ENCODE measurements around the gene KCNQ1.

Gene KCNQ1

DNA sequence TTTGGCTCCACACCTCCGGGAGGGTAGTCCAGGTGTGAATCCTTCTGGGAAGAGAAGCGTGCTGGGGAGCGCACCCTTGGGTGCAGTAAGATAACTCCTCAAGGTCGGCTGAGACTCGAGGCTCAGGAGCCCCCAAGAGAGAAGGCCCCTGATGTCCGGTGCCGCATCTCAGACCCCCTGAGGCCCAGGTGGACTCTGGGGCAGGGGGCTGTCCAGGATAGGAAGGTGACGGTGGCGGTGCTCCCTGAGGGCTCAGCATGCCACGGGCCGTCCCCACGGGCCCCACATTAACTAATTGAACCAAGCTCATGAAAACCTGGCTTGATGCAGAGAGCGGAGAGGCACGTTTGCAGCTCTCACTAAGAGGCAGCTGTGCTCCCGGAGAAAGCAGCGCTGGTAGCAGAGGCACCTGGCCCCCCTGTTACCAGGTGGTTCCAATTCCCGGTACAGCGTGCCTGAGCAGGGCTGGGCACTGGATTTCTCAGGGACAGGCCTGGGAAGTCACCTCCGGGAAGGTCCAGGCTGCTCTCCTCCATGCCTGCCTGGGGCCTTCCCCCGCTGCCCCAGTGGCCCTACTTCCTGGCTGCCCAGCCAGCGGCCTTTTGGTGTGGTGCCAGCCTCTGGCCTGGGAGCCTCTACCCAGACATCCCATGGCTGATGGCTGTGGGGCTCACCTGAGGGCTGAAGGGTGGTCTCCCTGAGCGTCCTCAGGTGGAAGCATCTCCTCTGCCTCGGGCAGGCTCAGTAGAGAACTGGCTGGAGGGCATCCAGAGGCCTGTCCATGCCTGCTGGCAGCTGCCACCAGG is 1.1 kb downstream of the KCNQ1 start:
- no peak for DNase-seq

DNA sequence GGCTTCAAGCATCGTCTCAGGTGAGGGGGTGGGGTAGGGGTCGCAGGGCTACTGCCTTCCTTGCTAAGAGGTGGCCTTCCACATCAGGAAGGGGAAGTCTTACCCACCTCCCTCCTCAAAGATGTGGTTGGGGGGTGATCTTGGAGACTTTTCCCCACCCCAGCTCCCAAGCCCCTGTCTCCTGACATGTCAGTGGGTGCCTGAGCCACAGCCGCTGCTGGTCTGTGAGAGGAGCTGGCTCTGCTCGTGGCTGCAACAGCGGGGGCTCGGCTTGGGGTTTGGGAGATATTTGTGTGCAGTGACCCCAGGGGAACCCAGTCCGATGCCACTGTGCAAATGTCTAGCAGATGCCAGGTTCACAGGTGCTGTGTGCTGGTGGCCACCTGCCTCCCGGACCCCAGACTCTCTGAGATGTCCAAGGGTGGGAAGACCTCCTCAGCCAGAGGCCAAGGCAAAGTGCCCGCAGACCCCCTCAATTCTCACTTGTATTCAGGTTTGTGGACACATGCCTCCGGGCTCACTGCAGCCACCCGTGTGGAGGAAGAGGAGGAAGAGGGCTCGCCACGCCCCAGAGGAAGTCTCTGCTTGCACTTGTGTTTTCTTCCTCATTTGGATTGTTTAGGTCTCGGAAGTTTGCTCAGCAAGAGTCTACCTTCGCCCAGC is 1.9 kb downstream of the KCNQ1 start:
- no peak for DNase-seq

DNA sequence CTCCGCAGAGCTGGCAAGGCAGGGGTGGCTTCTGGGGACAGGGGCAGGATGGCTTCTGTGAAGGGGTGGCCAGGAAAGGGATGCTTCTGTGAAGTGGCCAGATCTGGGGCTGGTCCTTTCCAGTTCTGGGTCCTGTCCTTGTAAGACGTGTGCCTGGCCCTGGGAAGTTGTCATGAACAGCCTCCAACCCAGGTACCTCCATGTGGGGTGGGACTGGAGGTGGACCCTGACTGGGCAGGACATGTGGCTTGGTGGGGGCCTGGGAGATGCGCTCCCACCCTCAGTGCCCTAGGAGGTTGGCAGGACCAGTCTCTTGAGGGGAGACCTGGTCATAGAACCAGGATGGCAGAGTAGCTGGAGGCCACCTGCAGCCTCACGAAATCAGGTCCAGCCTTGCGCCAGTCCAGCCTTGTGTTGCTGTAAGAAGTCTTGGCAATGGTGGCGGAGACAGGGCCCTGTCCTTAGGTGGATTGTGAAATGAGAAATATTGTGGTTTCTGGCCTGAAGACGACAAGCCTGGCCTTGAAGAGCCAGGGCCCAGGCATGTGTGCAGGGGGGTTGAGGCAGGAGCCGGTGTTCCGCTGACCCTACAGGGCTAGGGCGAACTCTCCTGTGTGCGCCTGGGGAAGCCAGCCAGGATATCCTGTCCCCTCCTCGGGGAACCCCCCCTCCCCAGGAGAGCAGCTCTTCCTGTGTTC is 2.6 kb downstream of the KCNQ1 start:
- no peak for DNase-seq

DNA sequence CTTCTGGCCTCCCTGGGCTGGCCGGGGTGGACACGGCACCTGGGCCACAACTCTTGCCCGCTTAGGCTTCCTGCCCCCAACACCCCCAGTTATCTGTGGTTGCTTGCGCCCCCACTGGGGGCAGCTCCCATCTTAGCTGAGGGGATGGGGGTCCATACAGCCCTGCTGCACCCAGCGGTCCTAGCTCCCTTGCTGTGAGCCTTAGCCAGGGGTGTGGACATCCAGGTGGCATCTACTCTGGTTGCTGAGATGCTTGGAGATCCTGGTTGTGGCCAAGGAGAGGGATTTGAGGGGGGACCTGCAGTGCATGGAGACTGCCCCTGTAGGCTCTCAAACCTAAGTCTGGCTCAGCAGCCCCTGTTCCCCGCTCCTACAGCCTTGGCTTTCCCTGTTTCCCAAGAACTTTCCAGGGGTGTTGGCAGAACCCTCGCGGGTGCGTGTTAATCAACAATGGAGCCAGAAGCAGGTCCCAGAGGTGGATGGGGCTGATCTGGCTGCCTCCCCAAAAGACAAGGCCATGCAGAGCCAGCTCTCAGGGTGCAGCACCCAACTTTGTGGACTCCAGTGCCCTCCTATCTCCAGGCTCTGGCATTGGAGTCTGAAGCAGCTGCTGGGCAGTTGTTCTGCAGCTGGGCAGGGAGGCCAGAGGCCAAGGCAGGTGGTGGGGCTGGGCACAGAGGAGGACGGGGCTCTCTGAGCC is 3.3 kb downstream of the KCNQ1 start:
- DNase-seq = no peak

DNA sequence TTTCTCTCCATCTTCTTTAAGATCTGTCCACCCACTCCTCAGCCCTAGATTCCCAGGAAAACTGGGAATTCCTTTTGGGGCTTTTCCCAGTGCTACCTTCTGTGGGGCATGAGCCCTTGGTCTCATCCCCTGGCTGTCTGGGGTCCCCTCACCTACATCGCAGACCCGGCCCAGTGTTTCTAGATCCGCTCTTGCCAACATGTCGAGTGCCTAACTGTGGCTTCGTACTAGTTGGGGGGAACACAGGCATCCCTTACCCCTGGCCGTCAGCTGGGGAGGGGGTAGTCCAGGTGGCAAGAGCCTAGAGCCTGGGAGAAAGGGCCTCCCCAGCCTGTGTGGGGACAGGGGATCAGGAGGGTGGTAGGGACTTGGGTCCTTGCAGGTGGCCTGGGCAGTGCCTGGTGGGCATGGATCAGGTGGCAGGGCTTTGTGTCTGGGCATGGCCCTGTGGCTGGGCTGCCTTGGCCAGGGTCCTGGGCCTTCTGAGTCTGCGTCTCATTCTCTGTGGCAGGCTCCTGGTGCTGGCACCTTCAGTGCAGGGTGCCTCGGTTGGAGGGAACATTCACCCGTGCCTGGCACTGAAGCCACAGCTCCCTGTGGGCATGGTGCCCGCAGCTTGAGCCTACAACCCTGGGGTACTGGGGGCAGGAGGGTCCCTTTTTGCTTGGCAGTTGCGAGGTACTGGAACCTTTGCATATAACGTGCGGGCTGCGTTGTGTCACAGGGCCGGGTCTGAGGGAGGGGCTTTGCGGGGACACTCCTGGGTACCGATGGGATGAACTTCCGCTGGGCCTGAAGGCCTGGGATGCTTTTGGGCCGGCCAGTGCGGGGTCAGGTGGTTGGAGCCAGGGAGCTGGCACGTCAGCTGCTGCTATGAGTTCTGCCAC is 4.1 kb downstream of the KCNQ1 start:
- DNase-seq = no peak

DNA sequence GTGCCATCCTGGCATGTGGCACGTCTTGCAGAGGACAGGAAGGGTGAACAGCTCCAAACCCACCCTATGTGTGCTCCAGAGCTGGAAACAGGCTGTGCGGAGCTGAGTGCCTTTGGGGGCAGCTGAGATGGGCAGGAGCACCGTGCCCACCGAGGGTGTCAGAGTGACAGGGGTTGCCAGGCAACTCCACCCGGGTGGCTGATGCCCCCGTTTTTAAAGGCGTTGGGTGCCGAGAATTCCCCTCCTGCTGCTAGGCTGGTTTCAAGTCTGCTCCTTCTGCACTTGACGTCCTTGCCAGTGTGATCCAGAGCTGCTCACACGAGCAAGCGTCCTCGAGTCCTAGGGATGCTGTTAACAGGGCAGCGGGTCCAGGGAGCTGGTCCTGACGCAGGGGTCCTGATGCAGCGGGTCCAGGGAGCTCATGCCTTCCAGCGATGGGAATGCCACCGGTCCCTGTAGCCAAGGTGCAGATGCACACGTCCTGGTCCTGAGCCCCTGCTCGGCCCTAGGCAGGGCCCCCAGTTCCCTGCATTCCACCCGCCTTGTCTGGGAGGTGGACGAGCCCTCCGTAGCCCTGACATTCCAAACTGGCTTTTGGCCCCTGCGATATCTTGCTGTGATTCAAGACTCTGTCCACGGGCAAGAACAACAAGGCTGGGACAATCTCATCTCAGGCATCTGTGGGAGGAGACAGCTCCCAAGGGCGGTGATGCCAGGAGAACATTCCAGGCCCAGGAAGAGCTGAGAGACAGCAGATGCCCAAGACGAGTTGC is 4.9 kb downstream of the KCNQ1 start:
- DNase-seq = no peak

DNA sequence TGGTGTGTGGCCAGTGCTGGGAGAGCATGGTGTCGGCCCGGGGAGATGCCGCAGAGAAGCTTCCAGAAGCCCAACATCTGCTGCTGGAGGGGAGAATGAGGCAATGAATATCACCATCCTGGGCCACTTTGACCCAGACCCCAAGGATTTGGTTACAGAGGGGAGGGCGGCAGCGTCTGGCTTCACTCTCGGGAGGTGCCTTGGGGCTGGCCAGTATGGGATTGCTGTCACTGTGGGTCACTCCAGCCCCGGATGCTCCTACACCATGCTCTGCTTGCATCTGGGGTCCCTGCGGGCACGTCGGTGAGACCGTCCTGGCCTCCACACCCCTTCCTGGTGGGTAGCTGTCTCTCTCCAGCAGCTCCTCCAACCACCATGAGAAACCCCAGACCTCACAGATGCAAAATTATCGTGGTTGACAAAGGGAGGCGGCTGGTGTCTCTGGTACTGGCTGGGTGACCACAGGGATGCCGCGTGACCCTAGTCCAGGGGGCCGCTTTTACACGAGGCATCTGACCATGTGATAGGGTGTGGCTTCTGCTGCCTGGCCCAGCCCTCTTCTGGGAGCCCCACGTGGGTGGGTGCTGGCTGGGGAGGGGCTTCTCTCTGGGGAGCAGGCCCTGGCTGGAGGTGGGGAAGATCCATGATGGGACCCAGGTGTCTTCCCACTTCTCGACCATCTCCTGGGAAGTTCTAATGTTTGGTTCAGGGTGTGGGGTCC is 5.7 kb downstream of the KCNQ1 start:
- DNase-seq = no peak

DNA sequence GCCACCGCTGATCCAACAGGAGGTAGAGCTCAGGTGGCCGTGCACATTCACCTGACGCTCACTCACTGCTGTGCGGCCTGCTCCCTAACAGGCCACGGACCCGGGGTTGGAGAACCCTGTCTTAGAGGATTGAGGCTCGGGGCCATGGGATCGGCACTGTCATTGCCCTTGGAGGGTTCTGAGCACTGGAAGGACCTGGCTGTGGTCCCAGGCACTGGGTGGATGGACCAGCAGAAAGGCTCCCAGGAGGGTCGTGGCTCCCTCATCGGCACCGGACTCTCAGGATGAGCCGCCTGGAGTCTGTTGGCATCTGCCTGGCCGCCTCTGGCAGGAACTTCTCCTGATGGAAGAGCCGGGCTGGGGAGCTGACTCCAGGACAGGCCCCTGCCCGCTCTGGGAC is 6.5 kb downstream of the KCNQ1 start:
- DNase-seq = no peak

DNA sequence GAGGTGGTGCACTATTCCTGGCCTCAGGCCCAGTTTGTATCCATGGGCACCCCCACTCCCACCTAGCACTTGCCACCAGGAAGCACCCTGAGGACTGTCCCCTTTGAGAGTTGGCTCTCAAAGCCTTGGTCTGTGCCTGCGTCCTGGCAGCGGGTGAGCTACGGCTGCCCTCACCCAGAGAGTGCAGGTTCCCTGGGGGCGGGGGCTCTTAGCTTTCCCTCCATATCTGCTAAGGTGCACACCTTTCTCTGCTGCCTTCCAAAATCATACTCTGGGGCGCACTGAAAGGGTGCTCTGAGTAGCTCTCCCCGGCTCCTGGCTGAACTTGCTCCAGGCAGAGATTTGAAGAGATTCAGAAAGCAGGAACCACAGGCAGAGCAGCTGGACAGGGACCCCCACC is 7.1 kb downstream of the KCNQ1 start:
- peak; percentile 38 for DNase-seq

DNA sequence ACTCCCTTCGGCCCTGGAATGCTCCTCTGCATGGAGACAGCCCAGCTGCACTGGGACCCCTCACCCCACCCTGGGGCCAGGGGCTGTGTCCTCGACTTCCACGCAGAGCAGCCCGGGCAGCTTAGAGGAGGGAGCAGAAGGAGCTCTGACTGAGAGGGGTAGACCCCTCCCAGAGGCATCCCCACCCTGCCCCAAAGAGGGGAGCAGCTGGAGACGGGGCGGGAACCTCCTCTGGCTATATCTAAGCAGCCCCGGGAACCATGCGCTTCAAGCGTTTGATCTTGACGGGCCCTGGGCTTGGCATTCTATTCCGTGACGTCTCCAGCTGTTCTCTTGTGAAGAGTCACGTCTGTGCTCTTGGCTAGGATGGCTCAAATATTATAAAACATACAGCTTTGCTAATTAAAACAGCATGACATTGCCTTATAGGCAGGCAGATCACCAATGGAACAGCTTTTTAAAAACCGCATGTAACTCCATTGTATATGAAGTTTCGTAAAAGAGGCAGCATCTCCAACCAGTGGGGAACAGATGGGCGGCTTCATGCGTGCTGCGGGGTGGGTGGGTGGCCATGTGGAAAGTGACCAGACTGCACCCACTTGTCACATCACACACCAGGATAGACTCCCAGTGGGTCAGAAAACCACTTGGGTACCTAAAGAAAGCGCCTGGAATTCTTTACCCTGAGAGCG is 7.7 kb downstream of the KCNQ1 start:
- DNase-seq = peak; percentile 54

DNA sequence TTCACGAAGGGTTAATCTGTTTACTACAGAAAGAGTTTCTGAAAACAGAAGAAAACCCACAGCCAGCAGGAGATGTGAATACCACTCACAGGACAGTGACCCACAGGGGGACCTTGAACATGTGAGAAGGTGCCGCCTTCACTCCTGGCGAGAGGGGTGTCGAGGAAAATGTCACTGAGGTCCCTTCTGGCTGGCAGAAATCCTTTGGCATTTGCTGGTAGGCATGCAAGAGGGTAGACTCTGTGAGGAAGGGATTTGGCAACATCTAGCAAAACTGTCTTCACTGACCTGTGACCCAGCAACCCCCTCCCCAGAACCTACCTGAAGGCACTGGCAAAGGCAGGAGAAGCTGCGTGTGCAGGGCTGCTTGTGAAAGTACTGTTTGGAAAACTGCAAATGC is 8.6 kb downstream of the KCNQ1 start:
- DNase-seq = peak; percentile 38

DNA sequence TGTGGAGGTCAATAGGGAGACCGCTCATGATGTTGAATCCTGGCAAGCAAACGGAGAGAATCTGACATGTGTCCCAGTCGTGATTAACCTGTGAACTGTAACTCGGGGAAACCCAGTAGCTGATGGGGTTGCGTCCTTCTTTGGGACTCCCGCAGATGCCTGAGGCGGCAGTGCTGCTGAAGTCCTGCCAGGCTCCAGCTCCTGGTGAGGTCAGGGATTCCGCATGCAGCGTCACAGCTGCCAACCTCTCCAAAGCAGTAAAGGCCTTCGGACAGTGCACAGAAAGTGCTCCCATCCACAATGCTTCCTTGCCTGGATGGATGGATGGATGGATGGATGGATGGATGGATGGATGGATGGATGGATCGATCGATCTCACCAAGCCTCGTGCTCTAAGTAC is 13.5 kb downstream of the KCNQ1 start:
- peak; percentile 13 for DNase-seq

DNA sequence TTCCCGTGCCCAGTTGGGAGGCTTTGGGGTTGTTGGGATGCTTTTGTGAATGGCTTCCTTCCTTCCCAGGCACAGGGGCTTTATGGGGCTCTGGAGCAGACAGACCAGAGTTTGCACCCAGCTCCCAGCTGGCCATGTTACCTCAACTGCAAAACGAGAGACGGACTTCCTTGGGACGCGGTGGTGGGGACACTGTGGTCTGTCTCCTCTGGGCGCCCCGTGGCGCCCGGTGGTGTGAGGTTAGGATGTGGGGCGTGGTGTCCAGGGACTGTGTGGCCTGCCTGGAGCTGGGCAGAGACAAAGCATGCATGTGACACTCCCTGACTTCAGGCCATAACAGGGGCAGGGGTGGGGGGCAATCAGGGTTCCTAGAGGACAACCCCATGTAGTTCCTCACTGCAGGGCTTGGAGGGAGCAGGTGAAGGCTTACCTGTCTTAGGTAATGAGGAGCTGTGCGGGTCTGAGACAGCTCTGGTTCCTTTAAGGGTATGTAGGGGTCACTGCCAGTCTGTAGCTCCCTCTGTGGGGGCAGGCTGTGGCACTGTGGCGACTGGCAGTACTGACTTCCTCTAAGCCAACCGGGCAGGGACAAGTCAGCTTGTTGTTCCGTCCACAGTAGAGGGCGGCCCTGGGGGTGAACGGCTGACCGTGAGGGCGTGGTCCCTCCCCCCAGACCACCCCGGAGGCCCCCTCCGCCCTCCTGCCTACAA is 14.4 kb downstream of the KCNQ1 start:
- peak; percentile 38 for DNase-seq

DNA sequence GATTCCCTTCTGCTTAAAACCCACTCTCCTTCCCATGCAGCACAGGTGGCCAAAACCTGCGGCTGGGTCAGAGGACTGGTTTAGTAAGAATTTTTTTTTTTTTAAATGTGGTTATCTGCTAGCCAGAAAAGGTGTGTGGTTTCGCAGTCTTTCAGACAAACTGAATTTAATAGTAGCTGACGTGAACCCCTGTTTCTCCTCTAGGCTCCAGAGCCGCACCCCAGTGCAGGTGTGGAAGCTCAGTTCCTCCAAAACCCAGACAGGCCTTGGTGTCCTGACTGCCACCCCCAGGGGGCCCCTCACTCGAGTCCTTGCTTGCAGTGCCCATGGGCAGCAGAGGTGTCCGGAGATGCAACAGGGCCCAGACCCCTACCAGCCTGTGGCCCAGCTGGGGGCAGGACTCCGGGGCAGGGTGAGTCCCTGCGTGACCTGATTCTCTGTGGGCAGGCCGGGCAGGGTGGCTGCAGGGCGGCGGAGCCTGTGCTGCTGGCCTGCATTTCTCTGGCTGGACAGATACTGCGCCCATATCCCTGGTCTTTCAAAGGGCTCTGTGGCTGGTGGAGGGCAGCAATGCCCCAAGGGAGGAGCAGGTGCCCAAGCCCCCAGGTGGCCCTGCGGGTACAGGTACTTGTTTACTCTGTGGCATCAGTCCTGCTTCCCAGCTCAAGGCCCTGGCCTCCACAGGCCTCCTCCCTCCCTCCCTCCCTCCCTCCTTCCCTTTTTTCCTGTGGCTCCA is 15.2 kb downstream of the KCNQ1 start:
- peak; percentile 62 for DNase-seq

DNA sequence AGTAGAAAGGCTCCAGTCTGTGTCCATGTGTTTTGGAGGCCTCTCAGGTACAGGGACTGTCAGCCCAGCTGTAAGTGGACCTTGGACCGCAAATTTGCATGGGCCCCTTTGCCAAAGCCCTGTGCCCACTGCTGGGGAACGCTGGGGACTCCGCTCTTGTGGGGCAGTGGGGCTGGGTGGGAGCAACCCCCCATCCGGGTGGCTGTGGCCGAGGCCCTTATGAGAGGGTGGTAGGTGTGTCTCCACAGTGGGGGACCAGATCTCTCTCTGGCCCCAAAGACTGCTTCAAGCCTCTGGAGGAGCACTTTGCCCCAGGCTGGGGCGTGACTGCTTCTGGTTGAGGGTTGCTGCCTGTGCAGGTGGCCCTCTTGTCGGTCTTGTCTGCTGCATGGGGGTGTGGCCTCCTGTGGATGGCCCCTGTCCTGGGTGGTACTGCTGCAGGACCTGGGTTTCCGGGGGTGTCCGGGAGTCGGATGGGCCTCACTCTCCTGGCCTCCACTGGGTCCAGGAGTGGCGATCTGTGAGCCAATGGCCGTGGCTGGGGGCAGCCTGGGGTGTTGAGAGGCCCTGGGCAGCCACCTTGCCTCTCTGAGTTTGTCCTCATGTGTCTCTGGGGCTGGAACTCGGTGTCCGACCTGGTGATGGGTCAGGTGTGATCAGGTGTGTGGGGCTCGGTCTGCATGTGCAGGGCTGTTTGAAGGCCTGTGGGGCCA is 15.9 kb downstream of the KCNQ1 start:
- DNase-seq = peak; percentile 52

DNA sequence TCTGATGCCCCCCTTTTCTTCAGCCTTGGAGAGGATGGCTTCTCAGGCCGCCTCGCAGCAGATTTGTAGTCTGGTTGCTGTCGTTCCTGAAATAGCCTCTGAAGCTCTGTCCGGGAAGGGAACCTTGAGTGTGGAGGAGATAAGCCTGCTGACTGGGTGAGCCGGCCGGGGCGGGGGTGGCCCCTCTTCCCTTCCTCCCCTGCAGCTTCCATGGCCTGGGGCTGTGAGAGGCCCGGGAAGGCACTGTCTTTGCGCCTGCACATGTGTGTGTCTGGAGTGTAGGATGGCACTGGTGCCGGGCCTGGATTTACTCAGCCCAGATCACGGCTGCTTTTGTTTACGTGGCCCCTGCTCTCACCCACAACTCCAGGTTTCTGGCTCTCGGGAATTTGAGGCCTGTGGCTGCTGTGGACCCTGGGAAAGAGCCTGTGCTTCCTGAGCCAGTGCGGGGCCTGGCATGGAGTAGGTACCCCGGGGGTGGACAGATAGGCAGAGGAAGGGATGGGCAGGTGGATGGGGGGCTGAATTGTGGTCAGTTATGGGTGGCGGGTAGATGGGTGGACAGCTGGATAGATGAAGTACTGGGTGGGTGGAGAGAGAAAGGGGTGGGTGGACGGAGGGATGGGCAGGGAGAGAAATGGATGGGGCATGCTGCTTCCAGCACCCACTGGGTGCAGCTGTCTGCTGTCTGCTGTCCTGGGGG is 16.6 kb downstream of the KCNQ1 start:
- peak; percentile 25 for DNase-seq

DNA sequence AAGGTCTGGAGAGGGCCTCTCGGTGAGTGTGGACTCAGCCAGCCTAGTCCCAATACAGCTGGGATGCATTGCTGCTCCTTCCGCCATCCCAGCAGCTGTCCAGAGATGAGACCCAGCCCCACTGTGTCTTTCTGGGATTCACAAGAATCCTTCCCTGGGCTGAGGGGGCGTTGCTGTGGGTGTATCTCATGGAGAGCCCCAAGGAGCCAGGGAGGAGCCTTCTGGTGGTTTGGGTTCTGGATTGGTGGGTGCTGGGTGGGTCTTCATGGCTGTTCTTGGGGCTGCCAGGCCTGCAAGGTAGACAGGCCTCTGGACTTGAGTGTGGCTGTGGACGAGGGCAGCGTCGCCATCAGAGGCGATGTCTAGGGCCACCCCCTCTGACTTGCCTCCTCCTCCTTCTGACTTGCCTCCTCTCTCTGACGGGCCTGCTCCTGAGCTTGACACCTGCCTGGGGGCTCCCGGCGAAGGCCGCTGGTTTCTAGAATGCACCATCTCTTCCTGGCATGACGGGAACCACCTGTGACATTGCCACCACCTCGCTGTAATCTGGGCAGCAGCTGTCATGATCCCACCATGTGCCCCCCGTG is 17.2 kb downstream of the KCNQ1 start:
- peak; percentile 39 for DNase-seq
